Esophagus squamous epithelium (tissue), 5 donors: ENCODE results near the gene TPPP2. TPM values are rescaled to one million over a fixed set of nuclear protein-coding genes. Genes with fewer than 3 reads are reported as not detected.

Experiments
- DNase-seq: peaks from one replicate; lab custom pipeline; 2025; lab: John Stamatoyannopoulos, UW
- H3K27ac ChIP-seq, 4 donors: fragments of 200-600 bp; sonication (generic); one replicate each; pipeline ENCODE4 v1.5.1; 2016 to 2019; ENCODE audit warnings: mild to moderate bottlenecking in 1 of 4
- H3K27me3 ChIP-seq, 4 donors: fragments of 200-600 bp; sonication (generic); 1 replicate in 3 of 4; 2 replicates in 1 of 4; pipeline versions ENCODE4 v1.5.1 to v1.6.0; 2017 to 2021; ENCODE audit warnings: antibody characterized with exemption in 1 of 4
- H3K36me3 ChIP-seq, 3 donors: fragments of 200-600 bp; sonication (generic); one replicate each; pipeline ENCODE4 v1.5.1; 2016 to 2019
- H3K4me1 ChIP-seq, 3 donors: fragments of 200-600 bp; sonication (generic); one replicate each; pipeline ENCODE4 v1.5.1; 2017 to 2019
- H3K4me3 ChIP-seq, 4 donors: fragments of 200-600 bp; sonication (generic); 1 replicate in 3 of 4; 2 replicates in 1 of 4; pipeline ENCODE4 v1.5.1; 2016 to 2019; ENCODE audit warnings: mild to moderate bottlenecking in 2 of 4, moderate library complexity in 1 of 4
- H3K9me3 ChIP-seq, 3 donors: fragments of 200-600 bp; sonication (generic); one replicate each; pipeline ENCODE4 v1.5.1; 2016 to 2019
- CTCF ChIP-seq, 6 experiments: fragments of 450-650 bp in 4 of 6; fragments of 200-600 bp in 2 of 6; sonication (generic) in 2 of 6; IDR thresholded peaks; one replicate each; pipeline ENCODE4 v1.5.1; 2016 to 2019; ENCODE audit warnings: antibody characterized with exemption in 6 of 6, mild to moderate bottlenecking in 4 of 6, moderate library complexity in 4 of 6
- POLR2A ChIP-seq, 4 donors: fragments of 450-650 bp; IDR thresholded peaks; one replicate each; pipeline ENCODE4 v1.6.1; 2017; ENCODE audit warnings: antibody characterized with exemption in 4 of 4, mild to moderate bottlenecking in 4 of 4, moderate library complexity in 3 of 4
- WGBS, 2 donors: methylation state at CpG; one replicate each; pipeline ENCODE4 v1.1.5; 2018; 5-methylcytosine and 5-hydroxymethylcytosine counted together
- intact Hi-C: fragments of 100-400 bp; cut with DNase I; formaldehyde crosslinking; loops from one replicate; pipeline ENCODE4 v1.15.0; 2022
- total RNA-seq, 4 donors: library from RNA; depleted of rRNA; stranded (reverse); fragments of >200 nt; gene quantifications; one replicate each; pipeline ENCODE4 v1.1.0, GENCODE V29; 2016
- donor health status: DM: yes; HTN: yes; CAD: no.

Gene TPPP2
- total RNA-seq, 4 donors from 2014 or later = not detected

DNA sequence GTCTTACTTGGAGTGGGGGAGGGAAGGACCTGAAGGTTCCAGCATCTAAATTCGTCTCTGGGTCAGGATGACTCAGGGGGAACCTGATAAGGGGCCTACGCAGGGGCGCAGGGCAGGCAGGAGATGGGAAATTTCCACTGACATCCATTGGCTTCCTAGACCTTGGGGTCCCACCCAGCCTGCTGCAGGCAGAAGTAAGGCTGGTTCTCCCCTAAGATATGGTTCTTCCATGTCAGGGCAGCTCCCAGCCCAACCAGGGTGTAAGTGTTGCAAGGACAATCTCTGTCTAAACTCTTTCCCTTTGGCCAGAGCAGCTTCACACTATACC is 3.1 kb upstream of the TPPP2 start:
- Histone ChIP-seq H3K9me3 (no peaks in the 10 kb centered on the region), H3K4me3 (no peak overlapping the region), H3K27me3 (no peaks in the 10 kb centered on the region), H3K36me3 (peaks cover 0 to 5% (median 0%) of the 10 kb centered on the region in 3 donors), H3K27ac (peak overlapping the region; percentile 81 to 95 (median 90)), H3K4me1 (peaks cover 12 to 49% (median 25%) of the 10 kb centered on the region in 3 donors)
- TF ChIP-seq POLR2A (IDR thresholded peaks at IDR 0.05) (no peak), CTCF (IDR thresholded peaks at IDR 0.05) (no peak)
- 45% methylated on average over 3 of the region's 3 CpGs; no CpG with 5 or more reads in 1 of the 2 donors for WGBS, 2 donors
- no peak for DNase-seq
- intact Hi-C loops = no loop called here

DNA sequence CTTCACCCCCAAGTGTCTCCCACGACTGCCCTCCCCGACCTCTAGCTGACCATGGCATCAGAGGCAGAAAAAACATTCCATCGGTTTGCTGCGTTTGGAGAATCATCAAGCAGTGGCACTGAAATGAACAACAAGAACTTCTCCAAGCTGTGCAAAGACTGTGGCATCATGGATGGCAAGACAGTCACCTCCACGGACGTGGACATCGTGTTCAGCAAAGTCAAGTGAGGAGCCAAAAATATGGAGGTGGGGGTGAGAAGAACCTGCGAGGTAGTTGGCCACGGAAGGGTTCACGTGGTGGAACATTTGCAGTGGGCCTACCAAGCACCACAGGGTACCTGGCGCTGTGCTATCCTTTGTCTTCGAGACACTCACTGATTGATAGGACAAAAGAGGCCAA is 514 bp downstream of the TPPP2 start:
- WGBS, 2 donors = 83 to 88% methylated on average over 12 of the region's 12 CpGs
- peaks cover 0 to 23% (median 9%) of the 10 kb centered on the region in 3 donors for H3K4me1 ChIP-seq

GRCh38 chr14:21032326-21033132 is 2.5 kb downstream of the TPPP2 start:
- H3K4me3 ChIP-seq = no peak overlapping the region
- H3K4me1 ChIP-seq = peaks cover 0 to 16% (median 0%) of the 10 kb centered on the region in 3 donors
- H3K9me3 ChIP-seq = no peaks in the 10 kb centered on the region
- intact Hi-C loops = no loop called here
- WGBS, 2 donors = 72 to 75% methylated on average over 5 of the region's 5 CpGs
- H3K27ac ChIP-seq = no peak overlapping the region
- no peak for DNase-seq
- no peaks in the 10 kb centered on the region for H3K36me3 ChIP-seq
- no peak for TF ChIP-seq POLR2A (IDR thresholded peaks at IDR 0.05)
- TF ChIP-seq CTCF (IDR thresholded peaks at IDR 0.05) = no peak
- no peaks in the 10 kb centered on the region for H3K27me3 ChIP-seq

More for the DNA sequence above, 514 bp downstream of the TPPP2 start:
- H3K4me3 ChIP-seq = no peak overlapping the region
- no peaks in the 10 kb centered on the region for H3K27me3 ChIP-seq
- intact Hi-C loops = no loop called here
- DNase-seq = no peak
- no peaks in the 10 kb centered on the region for H3K9me3 ChIP-seq
- H3K27ac ChIP-seq = no peak overlapping the region
- TF ChIP-seq POLR2A (IDR thresholded peaks at IDR 0.05) (no peak), CTCF (IDR thresholded peaks at IDR 0.05) (no peak)
- H3K36me3 ChIP-seq = no peaks in the 10 kb centered on the region

DNA sequence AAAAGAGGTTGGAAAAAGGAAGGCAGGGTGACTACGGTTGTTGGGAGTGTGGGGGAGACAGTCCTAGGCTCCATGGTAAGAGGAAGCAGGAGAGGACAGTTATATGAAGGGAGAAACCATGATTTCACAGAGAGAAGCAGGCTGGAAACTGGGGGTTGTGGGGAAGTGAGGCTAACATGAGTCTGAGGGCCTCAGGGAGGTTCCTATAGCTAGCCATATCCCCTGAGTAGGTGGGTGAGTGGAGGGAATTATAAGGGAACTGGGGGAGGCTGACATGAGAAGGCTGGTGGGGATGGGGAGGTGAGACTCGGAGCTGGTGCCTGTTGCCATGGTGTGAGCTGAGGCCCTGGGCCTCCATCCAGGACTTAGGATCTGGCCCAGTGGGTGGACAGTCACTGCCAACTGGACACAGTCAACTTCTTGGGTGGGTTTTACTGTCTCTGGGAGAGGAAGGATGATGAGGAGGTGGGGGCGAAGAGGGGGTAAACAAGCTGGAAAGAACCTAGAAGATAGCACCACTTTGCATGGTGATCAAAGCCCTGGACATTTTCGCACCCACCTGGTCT is 3.2 kb downstream of the TPPP2 start:
- no peak for DNase-seq
- H3K27ac ChIP-seq = no peak overlapping the region
- peaks cover 1 to 21% (median 4%) of the 10 kb centered on the region in 3 donors for H3K4me1 ChIP-seq
- no peaks in the 10 kb centered on the region for H3K27me3 ChIP-seq
- no peaks in the 10 kb centered on the region for H3K36me3 ChIP-seq
- intact Hi-C loops = no loop called here
- WGBS, 2 donors = 80 to 81% methylated on average over 4 of the region's 4 CpGs
- TF ChIP-seq POLR2A (IDR thresholded peaks at IDR 0.05) = no peak
- no peak for TF ChIP-seq CTCF (IDR thresholded peaks at IDR 0.05)
- H3K9me3 ChIP-seq = no peaks in the 10 kb centered on the region
- no peak overlapping the region for H3K4me3 ChIP-seq

DNA sequence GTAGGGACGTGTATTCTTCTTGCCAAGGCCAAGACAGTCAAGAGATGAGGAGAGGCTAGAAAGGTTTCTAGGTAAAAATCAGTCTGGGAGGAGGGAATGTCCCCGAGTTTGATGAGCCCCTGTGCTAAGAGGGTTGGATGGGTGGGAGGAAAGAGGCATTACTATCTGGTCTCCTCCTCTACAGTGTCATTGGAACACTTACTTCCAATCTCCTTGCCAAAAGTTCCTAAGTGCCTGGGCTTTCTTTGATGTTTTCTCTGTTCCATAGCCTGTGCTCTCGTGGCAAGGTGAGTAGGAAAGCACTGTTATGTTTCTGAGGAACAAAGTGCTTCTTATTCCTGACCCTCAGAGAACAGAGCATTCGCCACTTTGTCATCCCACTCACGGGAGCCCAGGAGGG is 4.7 kb downstream of the TPPP2 start, which contains the start of gene RNASE13:
Gene RNASE13 (minus strand): TSS at position 101 of the 400 bp plus-strand sequence. CDS start 519 bp downstream, outside the sequence.
- no peaks in the 10 kb centered on the region for H3K36me3 ChIP-seq
- H3K27ac ChIP-seq = no peak within 1 kb of the TSS
- no peaks in the 10 kb centered on the region for H3K27me3 ChIP-seq
- no peak for DNase-seq
- no peaks in the 10 kb centered on the region for H3K9me3 ChIP-seq
- 66 to 84% methylated on average over 4 to 5 of the region's 5 CpGs for WGBS, 2 donors
- TF ChIP-seq CTCF (IDR thresholded peaks at IDR 0.05) (no peak), POLR2A (IDR thresholded peaks at IDR 0.05) (no peak)
- intact Hi-C loops = no loop called here
- H3K4me1 ChIP-seq = peaks cover 16 to 35% (median 16%) of the 10 kb centered on the region in 3 donors
- no peak within 1 kb of the TSS for H3K4me3 ChIP-seq
